ENCODE data around the gene SUSD1.

Gene SUSD1

DNA sequence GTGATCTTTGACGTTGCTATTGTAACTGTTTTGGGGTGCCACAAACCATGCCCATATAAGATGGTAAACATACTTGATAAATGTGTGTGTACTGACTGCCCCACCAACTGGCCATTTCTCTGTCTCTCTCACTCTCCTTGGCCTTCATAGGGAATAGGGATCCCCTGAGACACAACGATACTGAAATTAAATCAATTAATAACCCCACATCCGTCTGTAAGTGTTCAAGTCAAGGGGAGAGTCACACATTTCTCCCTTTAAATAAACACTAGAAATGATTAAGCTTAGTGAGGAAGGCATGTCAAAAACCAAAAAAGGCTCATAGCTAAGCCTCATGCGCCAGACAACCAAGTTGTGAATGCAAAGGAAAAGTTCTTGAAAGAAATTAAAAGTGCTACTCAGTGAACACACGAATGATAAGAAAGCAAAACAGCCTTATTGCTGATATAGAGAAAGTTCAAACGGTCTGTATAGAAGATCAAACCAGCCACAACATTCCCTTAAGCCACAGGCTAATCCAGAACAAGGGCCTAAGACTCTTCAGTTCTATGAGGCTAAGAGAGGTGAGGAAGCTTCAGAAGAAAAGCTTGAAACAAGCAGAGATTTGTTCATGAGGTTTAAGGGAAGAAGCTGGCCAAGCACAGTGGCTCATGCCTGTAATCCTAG lies 167.4 kb downstream of the SUSD1 start:
- DNase-seq, result no peak

DNA sequence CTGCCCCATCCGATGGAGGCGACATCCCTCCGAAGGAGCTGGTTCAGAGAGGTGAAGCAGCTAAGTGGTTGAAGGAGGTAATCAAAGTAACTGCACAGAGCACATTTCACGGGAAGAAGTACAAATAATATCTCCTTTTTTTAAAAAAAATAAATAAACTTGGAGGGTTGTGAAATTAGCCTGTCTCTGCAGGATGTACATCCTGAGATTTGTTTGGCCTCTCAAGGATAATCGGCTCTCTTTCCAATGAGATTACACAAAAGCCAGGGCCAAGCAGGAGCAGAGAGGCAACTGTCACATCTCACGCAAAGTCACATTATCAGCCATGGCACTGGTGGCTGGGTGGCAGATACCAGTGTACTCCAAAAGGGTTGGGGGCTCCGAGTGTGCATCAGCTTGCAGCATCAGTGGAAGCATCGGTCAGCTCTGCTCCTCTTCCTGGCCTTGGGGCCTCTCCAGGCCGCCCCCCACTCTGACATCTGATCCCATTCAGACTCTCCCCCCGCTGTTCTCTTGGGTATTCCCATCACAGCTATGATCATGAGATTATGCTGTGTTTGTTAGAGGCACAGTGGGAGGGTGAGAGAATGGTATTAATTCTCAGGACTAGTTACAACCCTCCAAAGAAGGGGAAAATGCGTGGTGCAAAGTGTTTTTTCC lies 168.6 kb downstream of the SUSD1 start:
- no peak for DNase-seq

DNA sequence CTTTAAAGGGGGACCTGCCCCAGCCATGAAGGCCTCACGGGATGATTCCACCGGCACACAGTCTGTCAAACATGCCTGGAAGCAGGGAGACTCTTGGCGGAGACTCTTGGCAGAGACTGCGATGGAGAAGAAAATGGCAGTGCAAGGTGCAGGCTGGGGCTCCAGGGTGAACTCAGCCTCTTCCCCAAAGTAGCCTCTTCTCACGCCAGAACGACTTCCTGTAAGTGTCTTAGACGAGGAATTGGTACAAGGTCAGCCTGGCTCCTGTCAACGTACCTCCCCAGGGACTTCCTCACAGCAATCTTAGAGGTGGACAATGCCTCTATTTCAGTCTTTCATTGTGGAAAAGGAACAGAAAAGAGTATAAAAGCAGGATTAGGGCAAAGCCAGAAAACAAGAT lies 169.2 kb downstream of the SUSD1 start:
- no peak for DNase-seq

DNA sequence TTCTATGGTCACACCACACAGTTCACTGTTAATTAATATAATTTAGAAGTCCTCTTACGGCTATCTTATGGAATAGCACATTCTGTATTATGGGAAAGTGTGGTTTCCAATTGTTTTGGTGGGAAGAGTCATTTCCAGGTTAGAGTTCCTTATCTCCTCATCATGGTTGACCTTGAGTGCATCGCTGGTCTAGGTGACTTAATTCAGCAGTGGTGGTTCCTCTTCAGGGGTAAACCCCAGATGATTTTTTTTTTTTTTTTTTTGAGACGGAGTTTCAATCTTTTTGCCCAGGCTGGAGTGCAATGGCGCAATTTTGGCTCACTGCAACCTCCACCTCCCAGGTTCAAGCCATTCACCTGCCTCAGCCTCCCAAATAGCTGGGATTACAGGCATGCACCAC lies 171.6 kb downstream of the SUSD1 start:
- no peak for DNase-seq

DNA sequence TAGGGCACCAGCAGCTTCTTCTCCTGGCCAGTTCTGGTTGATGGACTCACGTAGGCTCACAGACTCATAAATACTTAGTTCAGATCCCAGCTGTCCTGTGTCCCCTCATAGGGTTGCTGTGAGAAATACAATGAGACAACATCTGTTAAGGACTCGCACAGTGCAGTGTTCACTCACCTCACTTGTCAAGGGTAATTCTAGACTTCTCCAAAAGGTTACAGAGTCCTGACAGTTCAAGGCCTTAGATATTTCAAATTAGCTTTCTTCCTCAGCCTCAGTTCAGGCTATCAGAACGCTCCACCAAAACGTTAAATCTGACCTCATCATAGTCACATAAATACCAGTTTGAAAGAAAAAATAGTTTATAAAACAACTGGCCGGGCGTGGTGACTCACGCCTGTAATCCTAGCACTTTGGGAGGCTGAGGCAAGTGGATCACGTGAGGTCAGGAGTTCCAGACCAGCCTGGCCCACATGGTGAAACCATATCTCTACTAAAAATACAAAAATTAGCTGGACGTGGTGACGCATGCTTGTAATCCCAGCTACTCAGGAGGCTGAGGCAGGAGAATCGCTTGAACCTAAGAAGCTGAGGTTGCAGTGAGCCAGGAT lies 172.1 kb downstream of the SUSD1 start:
- no peak for DNase-seq

DNA sequence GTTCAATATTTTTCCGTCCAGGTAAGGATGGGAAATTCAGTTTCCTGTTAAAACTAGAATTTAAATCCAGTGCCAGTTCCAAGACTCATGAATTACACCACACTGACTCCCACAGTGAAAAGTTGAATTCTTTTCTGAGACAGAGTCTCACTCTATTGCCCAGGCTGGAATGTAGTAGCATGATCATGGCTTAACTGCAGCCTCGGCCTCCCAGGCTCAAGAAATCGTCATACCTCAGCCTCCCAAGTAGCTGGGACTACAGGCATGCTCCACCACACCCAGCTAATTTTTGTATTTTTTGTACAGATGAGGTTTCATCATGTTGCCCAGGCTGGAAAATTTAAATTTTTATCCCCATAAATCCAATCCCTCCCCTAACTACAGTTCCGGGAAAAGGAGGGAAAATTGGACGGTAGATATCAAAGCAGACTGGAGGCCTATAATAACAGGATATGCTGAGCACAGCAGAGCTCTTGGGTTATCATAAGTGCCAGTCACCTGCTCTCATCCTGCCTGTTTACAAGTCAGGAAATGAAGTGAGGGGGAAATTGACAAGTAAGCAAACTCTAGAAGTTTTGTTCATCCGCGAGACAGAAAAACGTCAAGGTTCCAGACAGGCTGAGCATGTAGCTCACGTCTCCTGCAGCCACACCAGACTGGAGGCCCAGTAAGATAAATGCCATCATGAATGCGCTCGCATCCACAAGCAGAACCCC lies 172.8 kb downstream of the SUSD1 start:
- peak; percentile 35 for DNase-seq

DNA sequence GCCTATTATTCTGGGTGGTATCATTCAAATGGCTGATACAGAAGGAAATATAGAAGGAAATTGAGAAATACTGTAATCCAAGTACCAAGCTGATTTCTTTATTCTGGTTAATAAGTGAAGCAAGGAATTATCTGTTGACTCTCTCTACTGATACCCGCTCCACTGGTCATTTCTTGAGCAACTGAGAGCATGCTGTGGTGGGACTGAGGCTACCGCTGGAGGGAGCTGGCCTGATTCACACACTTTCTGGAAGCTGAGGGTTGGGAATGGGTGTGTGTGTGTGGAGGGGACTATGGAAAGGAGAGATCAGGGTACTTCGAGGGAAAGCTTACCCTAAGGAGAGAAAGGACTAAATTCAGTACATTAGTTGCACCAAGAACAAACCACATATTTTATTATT lies 174.4 kb downstream of the SUSD1 start:
- DNase-seq, result no peak

DNA sequence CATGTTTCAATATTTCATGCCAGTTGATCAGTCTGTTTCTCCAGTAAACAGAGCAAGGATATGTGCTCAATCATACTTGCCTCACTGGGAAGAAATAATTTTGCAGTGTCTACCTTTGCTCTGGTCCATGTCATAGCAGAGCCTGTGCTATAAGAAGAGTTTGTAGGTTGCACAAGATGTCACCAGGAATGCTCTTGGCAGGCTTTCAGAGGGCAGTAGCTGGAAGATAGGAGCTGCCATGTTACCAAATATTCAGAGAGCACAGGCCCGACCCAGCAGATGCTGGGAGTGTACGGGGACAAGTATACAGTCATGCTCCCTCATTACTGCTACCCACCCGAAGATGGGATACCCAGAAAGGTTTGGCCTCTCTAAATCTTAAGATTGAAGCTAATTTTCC lies 175.8 kb downstream of the SUSD1 start:
- DNase-seq, result no peak

DNA sequence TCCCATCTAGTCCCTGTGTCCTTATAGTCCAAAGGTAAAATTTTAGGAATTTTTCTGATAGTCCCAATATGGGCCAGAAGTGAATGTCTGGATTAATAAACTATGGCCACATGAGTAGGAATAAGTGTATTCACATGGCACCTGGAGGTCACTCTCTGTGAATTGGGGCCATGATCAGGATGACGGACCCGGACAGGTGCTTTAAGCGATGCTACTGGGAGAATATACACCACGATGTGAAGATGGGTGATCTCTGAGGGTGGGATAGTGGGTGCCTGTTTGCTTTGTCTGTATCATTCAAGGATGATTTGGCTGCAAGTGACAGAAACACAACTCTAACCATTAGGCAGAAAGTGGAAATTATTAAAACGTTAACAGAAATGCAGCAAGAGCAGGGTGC lies 177.3 kb downstream of the SUSD1 start:
- DNase-seq, result no peak

DNA sequence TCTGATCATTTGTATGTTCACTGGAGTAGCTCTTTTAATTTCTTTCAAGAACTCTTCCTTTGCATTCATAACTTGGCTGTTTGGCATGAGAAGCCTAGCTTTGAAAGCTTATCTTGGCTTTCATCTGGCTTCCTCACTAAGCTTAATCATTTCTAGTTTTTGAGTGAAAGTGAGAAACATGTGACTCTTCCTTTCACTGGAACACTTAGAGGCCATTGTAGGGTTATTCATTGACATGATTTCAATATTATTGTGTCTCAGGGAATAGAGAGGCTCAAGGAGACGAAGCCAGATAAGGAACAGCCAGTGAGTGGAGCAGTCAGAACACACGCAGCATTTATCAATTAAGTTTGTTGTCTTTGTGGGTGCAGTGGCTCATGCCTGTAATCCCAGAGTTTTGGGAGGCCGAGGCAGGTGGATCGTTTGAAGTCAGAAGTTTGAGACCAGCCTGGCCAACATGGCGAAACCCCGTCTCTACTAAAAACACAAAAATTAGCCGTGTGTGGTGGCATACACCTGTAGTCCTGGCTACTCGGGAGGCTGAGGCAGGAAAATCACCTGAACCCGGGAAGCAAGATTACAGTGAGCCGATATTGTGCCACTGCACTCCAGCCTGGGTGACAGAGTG lies 180.2 kb downstream of the SUSD1 start:
- no peak for DNase-seq

DNA sequence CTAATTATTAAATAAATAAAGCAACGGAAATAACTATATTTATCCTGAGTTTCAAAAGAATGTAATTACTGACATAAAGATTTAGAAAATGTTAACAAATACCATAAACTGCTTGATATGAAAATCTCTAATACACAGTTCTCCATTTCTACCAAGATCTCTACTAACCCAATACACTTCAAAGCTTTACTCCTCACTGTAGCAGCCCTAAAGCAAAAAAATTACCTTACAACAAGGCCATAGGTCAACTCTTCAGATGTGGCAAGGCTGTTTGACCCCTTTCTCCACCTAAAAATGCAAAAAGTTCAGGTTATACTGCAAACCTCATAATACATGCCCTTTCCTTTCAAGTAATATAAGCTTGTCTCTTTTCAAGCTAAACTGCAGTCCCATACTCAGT lies 181.8 kb downstream of the SUSD1 start:
- no peak for DNase-seq

DNA sequence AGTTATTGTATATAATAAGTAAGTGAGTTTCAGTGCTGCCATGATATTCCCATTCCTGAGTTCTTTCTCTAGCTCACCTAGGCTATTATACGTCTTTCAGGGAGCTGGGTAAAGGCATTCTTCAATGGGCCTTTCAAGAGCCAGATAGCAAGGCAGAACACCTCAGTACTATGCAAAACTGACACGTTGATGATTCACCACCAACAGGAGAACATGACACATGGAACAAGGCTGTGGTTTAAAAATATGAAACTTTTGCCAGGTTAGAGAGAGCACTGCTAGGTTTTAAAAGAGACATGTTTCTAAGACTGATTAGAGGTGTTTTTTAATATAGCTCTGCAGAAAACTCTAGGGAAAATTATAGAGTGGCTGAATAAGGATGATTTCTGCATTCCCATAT lies 182.6 kb downstream of the SUSD1 start:
- DNase-seq, result no peak

DNA sequence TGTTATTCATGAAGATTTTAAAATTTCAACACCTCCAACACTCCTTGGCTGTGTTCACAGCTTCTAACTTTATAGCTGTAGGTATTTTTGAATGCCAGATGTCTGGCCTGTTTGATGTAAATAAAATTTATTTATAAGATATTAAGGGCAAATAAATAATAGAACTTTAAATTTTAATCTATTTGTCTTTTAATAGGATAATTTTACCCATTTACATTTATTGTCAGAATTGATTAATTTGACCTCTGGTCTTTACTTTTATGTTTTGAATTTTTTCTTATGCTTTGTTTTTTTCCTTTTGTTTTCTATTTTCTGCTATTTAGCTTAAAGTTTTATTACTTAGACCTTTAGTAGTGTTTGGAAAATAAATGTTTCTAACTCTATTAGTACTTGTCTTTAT lies 183.9 kb downstream of the SUSD1 start:
- no peak for DNase-seq

Measured in CD4-positive, alpha-beta T cell treated with Interleukin-12 subunit alpha and Interleukin-12 subunit beta, for 1 hour (primary cell).